ENCODE results near the gene ADAMTS16.

DNA sequence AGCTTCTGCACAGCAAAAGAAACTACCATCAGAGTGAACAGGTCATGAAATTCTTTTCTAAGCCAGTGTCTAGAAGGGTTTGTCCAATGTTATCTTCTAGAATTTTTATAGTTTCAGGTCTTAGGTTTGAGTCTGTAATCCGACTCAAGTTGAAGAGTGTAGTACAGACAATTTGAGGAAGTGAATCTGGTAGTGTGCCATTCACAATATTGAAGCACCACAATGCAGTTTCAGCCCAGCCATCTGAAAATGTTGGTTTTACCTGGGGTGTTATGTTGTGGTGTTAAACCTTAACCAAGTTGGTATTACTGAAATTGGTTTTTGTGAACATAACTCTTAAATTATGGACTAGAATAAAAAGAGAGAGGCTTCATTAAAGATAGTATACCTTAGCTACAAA is 77.2 kb downstream of the ADAMTS16 start:
- no peak for TF ChIP-seq POLR2A (IDR thresholded peaks at IDR 0.05)
- TF ChIP-seq, protein P1, sequence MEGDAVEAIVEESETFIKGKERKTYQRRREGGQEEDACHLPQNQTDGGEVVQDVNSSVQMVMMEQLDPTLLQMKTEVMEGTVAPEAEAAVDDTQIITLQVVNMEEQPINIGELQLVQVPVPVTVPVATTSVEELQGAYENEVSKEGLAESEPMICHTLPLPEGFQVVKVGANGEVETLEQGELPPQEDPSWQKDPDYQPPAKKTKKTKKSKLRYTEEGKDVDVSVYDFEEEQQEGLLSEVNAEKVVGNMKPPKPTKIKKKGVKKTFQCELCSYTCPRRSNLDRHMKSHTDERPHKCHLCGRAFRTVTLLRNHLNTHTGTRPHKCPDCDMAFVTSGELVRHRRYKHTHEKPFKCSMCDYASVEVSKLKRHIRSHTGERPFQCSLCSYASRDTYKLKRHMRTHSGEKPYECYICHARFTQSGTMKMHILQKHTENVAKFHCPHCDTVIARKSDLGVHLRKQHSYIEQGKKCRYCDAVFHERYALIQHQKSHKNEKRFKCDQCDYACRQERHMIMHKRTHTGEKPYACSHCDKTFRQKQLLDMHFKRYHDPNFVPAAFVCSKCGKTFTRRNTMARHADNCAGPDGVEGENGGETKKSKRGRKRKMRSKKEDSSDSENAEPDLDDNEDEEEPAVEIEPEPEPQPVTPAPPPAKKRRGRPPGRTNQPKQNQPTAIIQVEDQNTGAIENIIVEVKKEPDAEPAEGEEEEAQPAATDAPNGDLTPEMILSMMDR (IDR thresholded peaks at IDR 0.05): no peak
